GM19324 (cell line): ENCODE measurements around the gene KCP.

Source experiments
- ATAC-seq: cut with Tn5 transposase; IDR thresholded peaks from one replicate; pipeline ENCODE4 v1.9.1; 2021; ENCODE audit warnings: mild to moderate bottlenecking, moderate library complexity; ENCODE audit not compliant: unreplicated experiment, low FRiP score

Gene KCP

GRCh38 chr7:128860158-128861073 lies 50.1 kb downstream of the KCP start:
- no peak for ATAC-seq

DNA sequence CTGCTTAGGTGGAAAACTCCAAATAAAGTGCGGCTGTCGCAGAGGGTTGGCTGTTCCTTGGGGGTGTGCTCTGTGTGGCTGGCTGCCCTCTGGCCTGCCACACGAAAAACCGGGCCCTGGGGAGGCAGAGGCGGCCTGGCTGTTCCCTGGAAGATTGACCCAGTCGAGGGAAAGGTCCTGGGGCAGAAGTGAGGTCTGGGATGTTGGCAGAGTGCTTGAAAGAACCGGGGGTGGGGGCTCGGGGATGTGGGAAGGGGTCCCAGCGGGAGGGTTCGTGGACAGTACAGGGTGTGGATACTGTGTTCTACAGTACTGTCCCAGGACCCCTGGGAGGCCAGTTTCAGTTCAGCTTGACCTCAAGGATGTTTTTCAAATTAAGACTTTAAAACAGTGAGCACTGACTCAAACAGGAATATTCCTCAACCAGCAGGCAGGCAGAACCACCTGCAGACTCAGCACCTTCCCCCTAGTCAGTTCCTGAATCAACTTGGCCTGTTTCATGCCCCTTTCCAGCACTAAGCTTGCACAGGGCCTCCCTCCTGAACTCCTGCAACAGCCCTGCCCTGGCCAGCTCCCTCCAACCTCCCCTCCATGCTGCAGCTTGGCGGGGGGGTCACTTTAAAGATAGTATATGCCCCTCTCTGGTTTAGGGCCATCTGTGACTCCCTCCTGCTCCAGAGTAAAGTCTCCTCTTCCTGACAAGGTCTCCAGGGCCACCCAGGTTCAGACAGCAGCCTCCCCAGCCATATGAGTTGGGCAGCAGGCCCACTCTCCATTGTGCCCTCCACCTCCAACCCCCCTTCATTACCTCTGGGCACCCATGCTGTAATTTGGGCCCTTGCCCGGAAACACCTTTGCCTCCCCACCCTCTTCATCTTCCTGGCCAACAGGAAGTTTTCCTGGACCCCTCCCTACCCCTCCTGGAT lies 51.0 kb downstream of the KCP start:
- no peak for ATAC-seq

GRCh38 chr7:128858380-128859231 lies 51.9 kb downstream of the KCP start:
- no peak for ATAC-seq

DNA sequence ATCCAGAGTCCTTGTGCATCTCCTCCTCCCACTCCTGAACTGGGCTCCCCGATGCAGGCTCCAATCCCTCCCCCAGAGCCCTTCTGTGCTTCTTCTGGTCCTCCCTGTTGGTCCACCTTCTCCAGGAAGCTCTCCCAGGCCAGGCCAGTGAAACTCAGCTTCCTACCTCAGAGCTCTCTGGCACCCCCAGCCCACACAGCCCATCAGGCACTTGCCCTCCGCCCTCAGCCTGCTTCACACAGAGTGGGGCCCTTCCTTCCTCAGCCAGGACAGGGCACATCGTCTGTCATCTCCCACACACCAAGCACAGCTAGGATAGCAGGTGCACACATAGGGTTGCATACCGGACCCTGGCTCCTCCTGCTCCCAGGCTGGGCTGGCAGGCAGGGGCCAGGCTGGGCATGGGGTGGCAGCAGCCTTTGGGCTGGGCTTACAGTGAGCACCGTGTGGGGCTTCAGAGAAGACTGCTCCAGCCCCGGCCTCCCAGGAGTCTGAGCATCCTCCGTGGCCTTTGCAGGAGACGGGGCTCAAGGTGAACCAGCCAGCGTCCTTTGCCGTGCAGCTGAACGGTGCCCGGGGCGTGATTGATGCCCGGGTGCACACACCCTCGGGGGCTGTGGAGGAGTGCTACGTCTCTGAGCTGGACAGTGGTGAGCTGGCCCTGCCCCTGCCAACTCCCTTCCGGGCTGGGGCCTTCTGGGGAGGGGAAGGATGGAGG lies 54.3 kb downstream of the KCP start:
- no peak for ATAC-seq

- ATAC-seq: no peak
Observed at GRCh38 chr7:128855559-128855958, 55.0 kb downstream of the KCP start.

DNA sequence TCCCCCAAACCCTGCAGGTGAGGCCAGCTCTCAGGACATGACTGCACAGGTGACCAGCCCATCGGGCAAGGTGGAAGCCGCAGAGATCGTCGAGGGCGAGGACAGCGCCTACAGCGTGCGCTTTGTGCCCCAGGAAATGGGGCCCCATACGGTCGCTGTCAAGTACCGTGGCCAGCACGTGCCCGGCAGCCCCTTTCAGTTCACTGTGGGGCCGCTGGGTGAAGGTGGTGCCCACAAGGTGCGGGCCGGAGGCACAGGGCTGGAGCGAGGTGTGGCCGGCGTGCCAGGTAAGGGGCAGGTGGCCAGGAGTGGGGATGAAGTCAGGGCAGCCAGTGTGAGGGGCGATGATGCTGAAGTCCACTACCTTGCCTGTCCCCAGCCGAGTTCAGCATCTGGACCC lies 56.1 kb downstream of the KCP start:
- ATAC-seq: no peak

DNA sequence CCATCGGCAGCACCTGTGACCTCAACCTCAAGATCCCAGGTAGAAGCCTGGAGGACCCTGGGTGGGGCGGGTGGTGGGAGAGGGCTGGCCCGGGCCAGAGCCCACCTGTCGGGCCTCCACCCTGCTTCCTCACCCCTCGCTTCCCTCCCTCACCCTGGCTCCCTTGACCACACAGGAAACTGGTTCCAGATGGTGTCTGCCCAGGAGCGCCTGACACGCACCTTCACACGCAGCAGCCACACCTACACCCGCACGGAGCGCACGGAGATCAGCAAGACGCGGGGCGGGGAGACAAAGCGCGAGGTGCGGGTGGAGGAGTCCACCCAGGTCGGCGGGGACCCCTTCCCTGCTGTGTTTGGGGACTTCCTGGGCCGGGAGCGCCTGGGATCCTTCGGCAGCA lies 56.7 kb downstream of the KCP start:
- no peak for ATAC-seq

- no peak for ATAC-seq
Observed at GRCh38 chr7:128852537-128853254, 57.8 kb downstream of the KCP start.

GRCh38 chr7:128849804-128850490 lies 60.6 kb downstream of the KCP start:
- no peak for ATAC-seq

DNA sequence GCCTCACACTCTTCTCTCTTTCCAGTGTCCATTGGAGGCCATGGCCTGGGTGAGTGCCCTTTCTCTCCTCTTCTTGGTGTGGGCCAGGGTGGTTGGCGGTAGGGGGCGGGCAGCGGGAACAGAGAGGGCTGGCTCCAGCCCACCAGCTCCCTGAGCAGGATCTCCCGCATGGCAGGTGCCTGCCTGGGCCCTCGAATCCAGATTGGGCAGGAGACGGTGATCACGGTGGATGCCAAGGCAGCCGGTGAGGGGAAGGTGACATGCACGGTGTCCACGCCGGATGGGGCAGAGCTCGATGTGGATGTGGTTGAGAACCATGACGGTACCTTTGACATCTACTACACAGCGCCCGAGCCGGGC lies 61.4 kb downstream of the KCP start:
- ATAC-seq: no peak

DNA sequence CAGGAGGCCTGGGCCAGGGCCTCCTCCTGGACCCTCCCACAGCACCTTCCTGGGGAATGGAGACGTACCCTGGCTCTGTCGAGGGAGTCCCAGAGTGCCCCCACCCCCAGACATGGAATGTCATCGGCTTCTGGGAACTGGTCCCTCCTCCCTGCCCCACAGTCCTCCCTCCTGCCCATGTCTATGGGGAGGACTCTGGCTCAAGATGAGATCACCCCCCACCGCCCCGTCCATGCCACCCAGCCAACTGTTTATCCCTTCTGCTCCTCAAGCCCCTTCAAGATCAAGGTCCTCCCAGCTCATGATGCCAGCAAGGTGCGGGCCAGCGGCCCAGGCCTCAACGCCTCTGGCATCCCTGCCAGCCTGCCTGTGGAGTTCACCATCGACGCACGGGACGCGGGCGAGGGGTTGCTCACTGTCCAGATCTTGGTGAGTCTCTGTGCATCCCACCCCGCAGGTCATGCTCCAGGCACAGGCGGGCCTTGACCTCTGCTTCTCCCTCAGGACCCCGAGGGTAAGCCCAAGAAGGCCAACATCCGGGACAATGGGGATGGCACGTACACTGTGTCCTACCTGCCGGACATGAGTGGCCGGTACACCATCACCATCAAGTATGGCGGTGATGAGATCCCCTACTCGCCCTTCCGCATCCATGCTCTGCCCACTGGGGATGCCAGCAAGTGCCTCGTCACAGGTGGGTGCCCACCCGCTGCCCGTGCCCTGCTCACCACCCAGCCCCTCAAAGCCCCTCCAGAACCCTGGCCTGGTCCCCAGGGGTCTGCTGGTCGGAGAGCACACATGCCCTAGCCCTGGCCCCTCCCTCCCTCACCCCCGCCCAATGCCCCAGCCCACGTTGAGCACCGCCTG lies 62.0 kb downstream of the KCP start:
- ATAC-seq: no peak

GRCh38 chr7:128847721-128848211 lies 62.7 kb downstream of the KCP start:
- no peak for ATAC-seq

- no peak for ATAC-seq
Observed at GRCh38 chr7:128846781-128847444, 63.6 kb downstream of the KCP start.

DNA sequence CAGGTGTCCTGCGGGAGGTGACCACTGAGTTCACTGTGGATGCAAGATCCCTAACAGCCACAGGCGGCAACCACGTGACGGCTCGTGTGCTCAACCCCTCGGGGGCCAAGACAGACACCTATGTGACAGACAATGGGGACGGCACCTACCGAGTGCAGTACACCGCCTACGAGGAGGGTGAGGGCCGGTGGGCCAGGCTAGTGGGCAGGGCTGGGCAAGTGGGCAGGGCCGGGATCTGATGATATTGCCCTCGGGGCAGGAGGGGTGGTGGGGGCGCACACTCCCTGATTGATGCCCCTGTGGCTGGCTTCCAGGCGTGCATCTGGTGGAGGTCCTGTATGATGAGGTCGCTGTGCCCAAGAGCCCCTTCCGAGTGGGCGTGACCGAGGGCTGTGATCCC lies 64.5 kb downstream of the KCP start:
- ATAC-seq: no peak

DNA sequence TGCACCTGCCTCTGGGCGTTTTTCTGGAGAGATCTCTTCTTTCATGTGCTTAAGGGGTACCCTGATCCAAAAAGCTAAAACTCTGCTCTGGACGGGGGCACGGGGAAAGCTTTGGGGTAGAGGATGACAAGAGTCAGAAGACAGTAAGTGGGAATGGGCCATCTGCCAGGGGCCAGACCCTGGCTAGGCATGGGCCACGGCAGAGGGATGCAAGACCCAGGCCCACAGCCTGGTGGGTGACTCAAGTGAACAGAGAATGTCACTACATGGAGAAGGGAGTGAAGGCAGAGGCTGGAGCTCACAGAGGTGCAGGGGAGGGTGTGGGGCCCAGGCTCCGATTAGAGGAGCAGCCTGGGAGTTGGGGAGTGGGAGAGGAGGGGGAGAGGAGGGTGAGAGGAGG lies 65.0 kb downstream of the KCP start:
- no peak for ATAC-seq

- ATAC-seq: no peak
Observed at GRCh38 chr7:128844777-128845311, 65.7 kb downstream of the KCP start.
